ENCODE results near the gene DCAF4L1. TPM values are rescaled to one million over a fixed set of nuclear protein-coding genes. Genes with fewer than 3 reads are reported as not detected.

Gene DCAF4L1
- total and polyA plus RNA-seq, 2 of the 4 experiments (the other 2 are of a cell fraction) = 0.07 to 0.18 TPM

GRCh38 chr4:41949531-41949930, 32.0 kb upstream of the DCAF4L1 start:
- ChIA-PET POLR2A (ENCODE audit: unreplicated experiment) (no interaction called here), CTCF (no interaction called here)
- Histone ChIP-seq H3K9ac (ENCODE audit: low read depth, low read length) (no peak overlapping the region), H4K8ac (ENCODE audit: low read depth in 2 of 2, low read length in 2 of 2) (no peak overlapping the region), H2AFZ (replicated peaks; ENCODE audit: low read length, poor library complexity) (no peak overlapping the region), H3K27ac (ENCODE audit: insufficient read depth, low read length) (no peak overlapping the region), H3K4me1 (ENCODE audit: control insufficient read depth, insufficient read depth, low read length) (no peaks in the 10 kb centered on the region), H3K27me3 (ENCODE audit: control insufficient read depth, insufficient read depth, low read length) (no peaks in the 10 kb centered on the region), H3K9me1 (ENCODE audit: insufficient read depth, low read length) (peaks cover 2% of the 10 kb centered on the region; the same call in 1 of the 2 replicates), H2AK9ac (replicated peaks; ENCODE audit: low read depth, low read length, poor library complexity) (no peak overlapping the region), H4K5ac (ENCODE audit: low read depth, low read length) (no peak overlapping the region), H3K9me3 (ENCODE audit: control insufficient read depth, insufficient read depth, low read length) (no peaks in the 10 kb centered on the region), H3K79me1 (ENCODE audit: low read depth in 1 of 2, low read length in 2 of 2) (peaks cover 6 to 9% of the 10 kb centered on the region in 2 experiments; a peak in 3 of 4 replicates), H2AK5ac (ENCODE audit: low read depth, low read length) (no peak overlapping the region), H3K56ac (ENCODE audit: extremely low read depth, insufficient read depth, low read length) (no peak overlapping the region), H2BK120ac (ENCODE audit: low read depth, low read length) (no peak overlapping the region), H4K20me1 (ENCODE audit: insufficient read depth, low read length) (no peaks in the 10 kb centered on the region), H3K4ac (ENCODE audit: low read depth, low read length) (no peak overlapping the region), H4K91ac (ENCODE audit: insufficient read depth, low read depth, low read length) (no peak overlapping the region), H3K4me2 (ENCODE audit: low read depth, low read length) (no peak overlapping the region), H3K14ac (replicated peaks; ENCODE audit: low read depth, low read length) (no peak overlapping the region), H2BK5ac (ENCODE audit: low read depth, low read length, poor library complexity, severe bottlenecking) (no peak overlapping the region), H3K18ac (ENCODE audit: low read depth, low read length) (no peak overlapping the region), H3K23ac (ENCODE audit: low read depth, low read length) (no peak overlapping the region), H3K36me3 (ENCODE audit: control insufficient read depth, insufficient read depth, low read length) (peaks cover 14% of the 10 kb centered on the region), H2BK20ac (ENCODE audit: low read depth, low read length) (no peak overlapping the region), H3K4me3 (ENCODE audit: insufficient read depth, low read depth, low read length) (no peak overlapping the region), H2BK15ac (ENCODE audit: low read depth, low read length) (no peak overlapping the region)
- in situ Hi-C loops (cut with MboI; ENCODE audit: low sequenced_read_pairs) = no loop called here
- TF ChIP-seq FOS (IDR thresholded peaks at IDR 0.05; ENCODE audit: low read depth, low read length) = no peak
- no peak for TF ChIP-seq SMC3 (IDR thresholded peaks at IDR 0.05; ENCODE audit: low read depth, low read length)
- no peak for TF ChIP-seq RAD21 (IDR thresholded peaks at IDR 0.05; ENCODE audit: low read length)
- TF ChIP-seq MXI1 (IDR thresholded peaks at IDR 0.05; ENCODE audit: borderline replicate concordance, low read depth, low read length) = no peak
- TF ChIP-seq RCOR1 (IDR thresholded peaks at IDR 0.05; ENCODE audit: insufficient replicate concordance, low read length) = no peak
- TF ChIP-seq POLR2A (IDR thresholded peaks at IDR 0.05; ENCODE audit: low read depth, low read length) = no peak
- no peak for TF ChIP-seq USF2 (IDR thresholded peaks at IDR 0.05; ENCODE audit: low read depth, low read length)
- TF ChIP-seq CHD1 (IDR thresholded peaks at IDR 0.05; ENCODE audit: low read depth, low read length) = no peak
- intact Hi-C loops (cut with micrococcal nuclease) = no loop called here
- DNase-seq (no peak), ATAC-seq (ENCODE audit: low read depth) (no peak)
- dilution Hi-C loops (cut with HindIII; ENCODE audit: low sequenced_read_pairs, unreplicated experiment) = no loop called here
- 100% methylated on average over 1 of the region's 3 CpGs; no CpG with 5 or more reads in 1 of the 2 experiments for whole genome bisulfite sequencing, 2 experiments (ENCODE audit: extremely low coverage in 2 of 2, insufficient read length in 1 of 2)
- BruUV-seq (replicated peaks) = no TSS peak

All from IMR-90 (cell line).